Mesendoderm (in vitro differentiated cells): ENCODE results near the gene SAA1.

ENCODE experiments used
- DNase-seq: peaks from one replicate; pipeline ENCODE4 v3.0.0; 2013
- H2AK5ac ChIP-seq: 2 replicates; pipeline ENCODE4 v1.6.1; 2013; ENCODE audit warnings: low read length, inconsistent platforms
- H2BK120ac ChIP-seq: 2 replicates; pipeline ENCODE4 v1.6.1; 2013; ENCODE audit warnings: low read depth, mild to moderate bottlenecking, low read length, moderate library complexity, mixed read lengths
- H2BK15ac ChIP-seq: replicated peaks from 2 replicates; pipeline ENCODE4 v1.6.1; 2013; ENCODE audit warnings: low read depth, mild to moderate bottlenecking, moderate library complexity
- H2BK5ac ChIP-seq: 2 replicates; pipeline ENCODE4 v1.6.1; 2013; ENCODE audit warnings: low read length, inconsistent platforms
- H3K18ac ChIP-seq: 2 replicates; pipeline ENCODE4 v1.6.1; 2013; ENCODE audit warnings: mild to moderate bottlenecking, low read length, mixed read lengths
- H3K23ac ChIP-seq: one replicate; pipeline ENCODE4 v1.6.1; 2013; ENCODE audit warnings: low read length
- H3K27ac ChIP-seq: 2 replicates; pipeline ENCODE4 v1.5.1; 2013; ENCODE audit warnings: low read depth, mild to moderate bottlenecking, inconsistent platforms, low read length, moderate library complexity
- H3K27me3 ChIP-seq: 2 replicates; pipeline ENCODE4 v1.6.1; 2013; ENCODE audit warnings: low read length, control low read depth, mild to moderate bottlenecking, inconsistent platforms; ENCODE audit not compliant: insufficient read depth, poor library complexity
- H3K36me3 ChIP-seq: 2 replicates; pipeline ENCODE4 v1.6.1; 2013; ENCODE audit warnings: low read length, inconsistent platforms; ENCODE audit not compliant: control insufficient read depth, insufficient read depth
- H3K4ac ChIP-seq: one replicate; pipeline ENCODE4 v1.6.1; 2013; ENCODE audit warnings: low read depth, mild to moderate bottlenecking, low read length, moderate library complexity
- H3K4me1 ChIP-seq: 2 replicates; pipeline ENCODE4 v1.6.1; 2013; ENCODE audit warnings: low read depth, low read length, inconsistent platforms; ENCODE audit not compliant: control insufficient read depth
- H3K4me2 ChIP-seq: 2 replicates; pipeline ENCODE4 v1.6.1; 2013; ENCODE audit warnings: low read length
- H3K4me3 ChIP-seq: 2 replicates; pipeline ENCODE4 v1.5.1; 2013; ENCODE audit warnings: mild to moderate bottlenecking, low read length
- H3K56ac ChIP-seq: one replicate; pipeline ENCODE4 v1.6.1; 2013; ENCODE audit warnings: low read length
- H3K79me1 ChIP-seq: 2 replicates; pipeline ENCODE4 v1.6.1; 2013; ENCODE audit warnings: low read length, inconsistent platforms
- H3K79me2 ChIP-seq: 2 replicates; pipeline ENCODE4 v1.6.1; 2013; ENCODE audit warnings: mild to moderate bottlenecking, low read length; ENCODE audit not compliant: control insufficient read depth, insufficient read depth
- H3K9ac ChIP-seq: 2 replicates; pipeline ENCODE4 v1.6.1; 2013; ENCODE audit warnings: low read length, inconsistent platforms
- H4K5ac ChIP-seq: one replicate; pipeline ENCODE4 v1.6.1; 2013; ENCODE audit warnings: low read length
- H4K8ac ChIP-seq: one replicate; pipeline ENCODE4 v1.6.1; 2013; ENCODE audit warnings: low read depth, mild to moderate bottlenecking, control low read depth, low read length, moderate library complexity
- WGBS: extraction: QIAGEN DNeasy Blood & Tissue Kit; methylation state at CpG from one replicate; pipeline ENCODE4 v1.1.7; 2013; ENCODE audit warnings: low lambda C conversion rate, missing lambda C conversion rate; ENCODE audit not compliant: insufficient coverage; ENCODE audit errors: extremely low coverage; 5-methylcytosine and 5-hydroxymethylcytosine counted together

The SAA1 gene

GRCh38 chr11:18248561-18248960 is 17.5 kb upstream of the SAA1 start, which contains the start of gene SAA2:
Gene SAA2, minus strand, starts transcription at chr11:18248668. Its CDS starts 657 bp downstream, at chr11:18248011.
- WGBS: no CpG with 5 or more reads among the region's 5 CpGs
- no peak within 1 kb of the TSS for H3K4me2 ChIP-seq
- H3K56ac ChIP-seq: peak within 1 kb of the TSS; percentile 25

DNA sequence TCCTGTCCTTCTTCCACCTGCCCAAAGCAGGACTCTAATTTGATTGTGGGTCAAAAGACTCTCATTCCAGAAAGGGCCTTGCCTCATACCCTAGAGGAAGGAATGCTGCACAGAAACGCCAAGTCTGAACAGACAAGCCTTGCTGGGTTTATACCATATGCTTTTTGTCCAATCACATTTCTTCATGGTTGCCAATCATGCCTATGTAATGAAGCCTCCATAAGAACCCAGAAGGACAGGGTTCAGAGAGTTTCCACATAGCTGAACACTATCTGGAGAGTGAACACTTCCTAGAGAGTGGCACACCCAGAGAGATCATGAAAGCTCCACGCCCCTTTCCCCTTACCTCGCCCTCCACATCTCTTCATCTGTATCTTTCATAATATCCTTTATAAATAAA is 12.8 kb upstream of the SAA1 start:
- H3K18ac ChIP-seq: no peak overlapping the region
- no peak overlapping the region for H4K5ac ChIP-seq
- no peak overlapping the region for H3K9ac ChIP-seq
- no peak overlapping the region for H2BK5ac ChIP-seq
- no peak overlapping the region for H2BK15ac ChIP-seq
- no peak for DNase-seq
- H4K8ac ChIP-seq: no peak overlapping the region
- no CpG with 5 or more reads among the region's 3 CpGs for WGBS
- no peak overlapping the region for H2BK120ac ChIP-seq
- no peaks in the 10 kb centered on the region for H3K4me1 ChIP-seq
- no peak overlapping the region for H3K4me2 ChIP-seq
- no peak overlapping the region for H3K56ac ChIP-seq
- no peak overlapping the region for H3K4me3 ChIP-seq
- H3K4ac ChIP-seq: no peak overlapping the region
- H3K36me3 ChIP-seq: no peaks in the 10 kb centered on the region
- H3K27ac ChIP-seq: no peak overlapping the region
- H3K79me1 ChIP-seq: no peaks in the 10 kb centered on the region
- no peak overlapping the region for H2AK5ac ChIP-seq
- H3K23ac ChIP-seq: no peak overlapping the region
- no peaks in the 10 kb centered on the region for H3K79me2 ChIP-seq
- no peaks in the 10 kb centered on the region for H3K27me3 ChIP-seq

More at GRCh38 chr11:18248561-18248960, 17.5 kb upstream of the SAA1 start, which contains the start of gene SAA2:
- H2BK15ac ChIP-seq: no peak within 1 kb of the TSS
- H3K4ac ChIP-seq: no peak within 1 kb of the TSS
- no peaks in the 10 kb centered on the region for H3K79me1 ChIP-seq
- no peaks in the 10 kb centered on the region for H3K79me2 ChIP-seq
- no peak within 1 kb of the TSS for H4K8ac ChIP-seq
- no peak within 1 kb of the TSS for H2BK5ac ChIP-seq
- no peak for DNase-seq
- no peak within 1 kb of the TSS for H3K4me3 ChIP-seq
- no peaks in the 10 kb centered on the region for H3K36me3 ChIP-seq
- H3K27ac ChIP-seq: no peak within 1 kb of the TSS
- no peak within 1 kb of the TSS for H3K23ac ChIP-seq
- no peak within 1 kb of the TSS for H4K5ac ChIP-seq
- no peak within 1 kb of the TSS for H3K18ac ChIP-seq
- H3K4me1 ChIP-seq: no peaks in the 10 kb centered on the region
- H2AK5ac ChIP-seq: no peak within 1 kb of the TSS
- no peak within 1 kb of the TSS for H2BK120ac ChIP-seq
- no peak within 1 kb of the TSS for H3K9ac ChIP-seq
- no peaks in the 10 kb centered on the region for H3K27me3 ChIP-seq

GRCh38 chr11:18253778-18254338 is 12.2 kb upstream of the SAA1 start:
- Histone ChIP-seq H3K23ac (no peak overlapping the region), H2AK5ac (no peak overlapping the region), H3K27ac (no peak overlapping the region), H3K4me2 (no peak overlapping the region), H3K79me1 (no peaks in the 10 kb centered on the region), H2BK5ac (no peak overlapping the region), H2BK15ac (no peak overlapping the region), H3K4ac (no peak overlapping the region), H3K9ac (no peak overlapping the region), H3K56ac (no peak overlapping the region), H3K36me3 (no peaks in the 10 kb centered on the region), H3K4me1 (no peaks in the 10 kb centered on the region), H2BK120ac (no peak overlapping the region), H4K8ac (no peak overlapping the region), H3K18ac (no peak overlapping the region), H3K27me3 (no peaks in the 10 kb centered on the region), H4K5ac (no peak overlapping the region), H3K4me3 (no peak overlapping the region), H3K79me2 (no peaks in the 10 kb centered on the region)
- no CpG with 5 or more reads among the region's 11 CpGs for WGBS
- DNase-seq: no peak

- Histone ChIP-seq H3K4me2 (no peak overlapping the region), H3K36me3 (no peaks in the 10 kb centered on the region), H3K4me1 (no peaks in the 10 kb centered on the region), H2BK5ac (no peak overlapping the region), H3K4ac (no peak overlapping the region), H3K9ac (no peak overlapping the region), H2AK5ac (no peak overlapping the region), H3K18ac (no peak overlapping the region), H3K27ac (no peak overlapping the region), H4K5ac (no peak overlapping the region), H3K79me2 (no peaks in the 10 kb centered on the region), H2BK15ac (no peak overlapping the region), H3K79me1 (no peaks in the 10 kb centered on the region), H3K56ac (no peak overlapping the region), H3K4me3 (no peak overlapping the region), H2BK120ac (no peak overlapping the region), H3K27me3 (no peaks in the 10 kb centered on the region), H3K23ac (no peak overlapping the region), H4K8ac (no peak overlapping the region)
- WGBS: no CpG with 5 or more reads among the region's 2 CpGs
- no peak for DNase-seq
Observed at GRCh38 chr11:18254781-18255361, 11.2 kb upstream of the SAA1 start.

GRCh38 chr11:18259259-18259658 is 6.8 kb upstream of the SAA1 start:
- no peak overlapping the region for H2BK5ac ChIP-seq
- H3K79me2 ChIP-seq: no peaks in the 10 kb centered on the region
- H3K36me3 ChIP-seq: no peaks in the 10 kb centered on the region
- no peak overlapping the region for H4K5ac ChIP-seq
- no peak overlapping the region for H3K56ac ChIP-seq
- no peak overlapping the region for H3K23ac ChIP-seq
- H3K18ac ChIP-seq: no peak overlapping the region
- H3K4ac ChIP-seq: no peak overlapping the region
- H3K4me2 ChIP-seq: no peak overlapping the region
- H2BK15ac ChIP-seq: no peak overlapping the region
- H3K79me1 ChIP-seq: no peaks in the 10 kb centered on the region
- H3K4me1 ChIP-seq: no peaks in the 10 kb centered on the region
- no peak overlapping the region for H2BK120ac ChIP-seq
- no peak overlapping the region for H4K8ac ChIP-seq
- no peak overlapping the region for H3K9ac ChIP-seq
- no peak overlapping the region for H2AK5ac ChIP-seq
- no peaks in the 10 kb centered on the region for H3K27me3 ChIP-seq
- no peak overlapping the region for H3K27ac ChIP-seq
- DNase-seq: no peak
- no peak overlapping the region for H3K4me3 ChIP-seq

DNA sequence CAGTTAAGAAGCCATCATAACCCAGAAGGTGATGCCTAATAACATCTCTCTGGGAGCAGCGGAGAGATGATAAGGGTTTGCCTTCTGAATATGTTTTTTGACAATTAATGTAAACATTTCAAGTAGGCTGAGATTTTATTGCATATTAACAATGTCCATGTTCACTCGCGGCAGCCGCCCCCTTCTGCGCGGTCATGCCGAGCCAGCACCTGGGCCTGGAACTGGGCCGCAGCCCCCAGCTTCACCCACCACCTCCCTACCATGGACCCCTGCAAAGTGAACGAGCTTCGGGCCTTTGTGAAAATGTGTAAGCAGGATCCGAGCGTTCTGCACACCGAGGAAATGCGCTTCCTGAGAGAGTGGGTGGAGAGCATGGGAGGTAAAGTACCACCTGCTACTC is 4.3 kb upstream of the SAA1 start:
- H2BK15ac ChIP-seq: no peak overlapping the region
- no peaks in the 10 kb centered on the region for H3K27me3 ChIP-seq
- no peak overlapping the region for H3K4me2 ChIP-seq
- WGBS: no CpG with 5 or more reads among the region's 14 CpGs
- no peaks in the 10 kb centered on the region for H3K79me2 ChIP-seq
- H3K4me3 ChIP-seq: no peak overlapping the region
- no peak for DNase-seq
- H3K18ac ChIP-seq: no peak overlapping the region
- H3K4ac ChIP-seq: no peak overlapping the region
- H2AK5ac ChIP-seq: no peak overlapping the region
- H2BK120ac ChIP-seq: peak overlapping the region; percentile 65
- H3K27ac ChIP-seq: no peak overlapping the region
- no peaks in the 10 kb centered on the region for H3K36me3 ChIP-seq
- H4K8ac ChIP-seq: no peak overlapping the region
- no peak overlapping the region for H3K23ac ChIP-seq
- no peak overlapping the region for H2BK5ac ChIP-seq
- no peaks in the 10 kb centered on the region for H3K79me1 ChIP-seq
- no peak overlapping the region for H3K56ac ChIP-seq
- H4K5ac ChIP-seq: no peak overlapping the region
- H3K9ac ChIP-seq: no peak overlapping the region
- H3K4me1 ChIP-seq: no peaks in the 10 kb centered on the region
